ENCODE measurements around the gene KRT33A.

DNA sequence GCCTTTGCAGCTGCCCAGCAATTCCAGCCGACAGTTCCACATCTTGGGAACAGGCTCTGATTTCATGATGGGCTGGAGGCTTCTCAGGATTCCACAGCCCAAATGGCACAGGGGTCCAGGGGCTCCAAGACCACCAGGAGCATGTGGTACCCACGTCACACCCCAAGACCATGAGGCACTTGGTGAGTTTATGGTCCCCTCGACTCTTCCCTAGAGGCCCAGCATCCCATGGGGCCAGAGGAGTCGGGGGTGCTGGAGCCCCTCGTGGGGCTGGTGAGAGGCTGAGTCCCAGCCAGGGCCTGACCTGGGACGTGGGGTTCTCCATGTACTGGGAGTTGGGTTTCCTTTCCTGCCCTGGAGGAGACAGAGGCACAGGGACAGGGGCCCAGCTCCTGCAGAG lies 25.0 kb downstream of the KRT33A start:
- TF ChIP-seq POLR2AphosphoS5 (IDR thresholded peaks at IDR 0.05) (no peak), CTCF (IDR thresholded peaks at IDR 0.05) (no peak)

Data from gastroesophageal sphincter (tissue), 3 donors.